GM18507 (cell line): Measurements from ENCODE around the gene CLECL1.

Experiments used
- DNase-seq: peaks from one replicate; pipeline ENCODE4 v3.0.0; 2011; ENCODE audit warnings: low read depth; ENCODE audit not compliant: insufficient read length; ENCODE audit errors: extremely low spot score
- FAIRE-seq: peaks from 2 replicates; lab custom pipeline; 2011; peaks lifted over from hg19 to GRCh38; lab: Jason Lieb, UNC

Gene CLECL1

DNA sequence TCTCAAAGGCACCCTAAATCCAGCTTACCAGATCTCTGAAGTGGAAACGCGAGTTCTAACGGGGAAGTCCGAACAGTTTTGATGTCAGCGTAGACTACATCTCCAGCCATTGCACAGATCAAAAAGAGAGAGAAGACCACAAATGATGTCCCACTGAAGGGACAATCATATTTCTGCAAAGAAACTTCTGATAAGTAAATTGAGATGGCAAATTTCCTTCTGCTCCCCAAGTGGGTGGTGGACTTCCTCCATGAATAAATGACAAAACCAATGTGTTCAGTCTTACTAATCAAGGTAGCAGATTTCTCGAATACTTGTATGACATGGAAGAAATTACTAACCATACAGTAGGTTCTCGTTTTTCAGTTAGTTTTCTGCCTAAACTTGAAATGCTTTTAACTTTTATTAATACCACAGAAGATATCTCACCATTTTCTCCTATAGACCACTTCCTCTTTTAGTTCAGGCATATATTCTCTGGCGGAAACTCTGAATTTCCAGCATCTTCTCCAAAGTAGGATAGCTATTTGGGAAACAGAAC, at the start of gene CLECL1:
Gene CLECL1 (minus strand): TSS at position 177 of the 541 bp plus-strand sequence.
- DNase-seq (no peak), FAIRE-seq (peak; percentile 97)

DNA sequence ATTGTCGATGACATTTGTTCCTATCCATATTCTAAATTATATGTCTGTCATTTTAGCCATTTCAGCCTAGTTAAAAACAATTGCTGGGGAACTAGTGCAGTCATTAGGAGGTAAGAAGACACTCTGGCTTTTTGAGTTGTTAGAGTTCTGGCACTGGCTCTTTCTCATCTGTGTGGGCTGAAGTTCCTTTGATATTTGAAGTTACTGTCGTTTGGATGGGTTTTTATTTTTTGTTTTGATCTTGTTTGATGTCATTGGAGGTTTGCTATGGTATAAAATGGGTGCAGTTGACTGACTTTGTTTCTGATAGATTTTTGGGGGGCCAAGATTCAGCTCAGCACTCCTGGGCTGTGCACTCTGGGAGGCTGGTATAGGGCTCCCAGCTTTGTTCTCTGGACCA, 48.5 kb upstream of the CLECL1 start:
- DNase-seq, result no peak
- no peak for FAIRE-seq

DNA sequence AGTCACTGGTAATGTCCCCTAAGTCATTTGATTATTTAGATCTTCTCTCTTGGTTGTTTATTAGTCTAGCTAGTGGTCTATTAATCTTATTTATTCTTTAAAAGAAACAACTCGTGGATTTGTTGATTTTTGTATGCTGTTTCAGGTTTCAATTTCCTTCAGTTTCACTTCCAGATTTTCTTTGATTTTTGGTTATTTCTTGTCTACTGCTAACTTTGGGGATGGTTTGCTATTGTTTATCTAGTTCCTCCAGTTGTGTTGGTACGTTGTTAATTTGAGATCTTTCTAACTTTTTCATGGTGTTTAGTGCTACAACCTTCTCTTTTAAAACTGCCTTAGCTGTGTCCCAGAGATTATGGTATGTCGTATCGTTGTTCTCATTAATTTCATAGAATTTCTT, 46.3 kb upstream of the CLECL1 start:
- FAIRE-seq (peak; percentile 33), DNase-seq (no peak)

DNA sequence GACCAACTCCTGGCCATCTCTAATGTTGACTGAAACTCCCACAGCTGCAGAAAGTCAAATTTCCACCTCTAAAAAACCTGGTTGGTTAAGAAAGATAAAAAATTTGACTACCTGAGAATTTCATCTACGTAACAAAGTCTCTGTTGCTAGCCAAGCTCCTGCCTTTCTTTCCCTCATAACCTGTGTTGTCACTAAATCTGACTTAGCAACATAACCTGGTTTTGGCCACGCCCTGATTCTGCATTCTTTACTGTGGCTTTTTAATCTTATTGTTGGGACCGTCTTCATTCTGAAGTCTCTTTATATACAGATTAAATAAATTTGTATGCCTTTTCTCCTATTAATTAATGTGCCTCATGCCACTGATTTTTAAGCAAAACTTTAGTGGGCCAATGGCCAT, 43.9 kb upstream of the CLECL1 start:
- DNase-seq, result no peak
- FAIRE-seq, result peak; percentile 41

DNA sequence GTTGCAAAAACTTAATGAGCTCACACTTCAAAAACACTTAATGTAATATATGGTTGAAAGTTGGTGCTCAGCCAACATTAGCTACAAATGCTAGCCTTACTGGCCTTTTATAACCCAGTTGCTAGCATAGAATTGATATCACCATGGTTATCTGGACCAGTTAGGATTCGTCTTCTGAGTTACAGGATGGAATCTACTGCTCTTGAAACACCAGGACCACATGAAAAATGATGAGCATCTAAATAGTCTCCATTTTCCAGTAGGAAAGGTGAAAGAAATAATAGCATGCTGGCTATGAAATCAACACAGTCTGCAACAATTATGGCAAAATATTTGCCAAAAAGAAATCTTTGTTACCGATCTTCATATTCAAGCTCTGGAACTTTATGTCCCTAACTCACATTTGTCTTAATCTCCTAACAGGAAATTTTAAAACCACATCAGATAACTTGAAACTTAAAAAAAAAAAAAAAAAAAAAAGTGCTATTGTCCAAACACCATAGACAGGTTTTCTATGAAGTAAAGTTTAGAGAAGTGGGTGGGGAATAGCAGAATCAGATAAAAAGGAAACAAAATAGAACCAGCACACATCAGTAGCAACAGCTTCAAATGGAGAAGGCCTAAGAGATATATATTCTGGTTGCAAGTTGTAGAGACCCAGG, 40.5 kb upstream of the CLECL1 start:
- no peak for DNase-seq
- no peak for FAIRE-seq

DNA sequence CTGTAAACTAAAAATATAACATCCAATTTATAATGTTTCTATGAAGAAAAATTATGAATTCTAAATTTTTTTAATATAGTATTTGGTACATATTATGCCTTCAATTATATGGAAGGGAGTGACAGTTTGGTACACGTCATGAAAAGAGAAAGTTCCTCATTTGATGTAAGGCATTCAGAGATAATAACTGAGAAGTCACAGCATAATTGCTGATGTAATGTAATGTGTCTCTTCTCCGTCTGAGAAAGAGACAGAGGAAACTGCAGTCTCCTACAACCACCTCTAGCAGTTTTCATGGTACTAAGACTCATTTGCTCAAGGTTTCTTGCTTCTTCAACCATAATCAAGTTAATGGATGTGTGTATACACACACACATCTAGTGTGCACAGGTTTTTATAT, 30.1 kb upstream of the CLECL1 start:
- FAIRE-seq, result no peak
- no peak for DNase-seq

DNA sequence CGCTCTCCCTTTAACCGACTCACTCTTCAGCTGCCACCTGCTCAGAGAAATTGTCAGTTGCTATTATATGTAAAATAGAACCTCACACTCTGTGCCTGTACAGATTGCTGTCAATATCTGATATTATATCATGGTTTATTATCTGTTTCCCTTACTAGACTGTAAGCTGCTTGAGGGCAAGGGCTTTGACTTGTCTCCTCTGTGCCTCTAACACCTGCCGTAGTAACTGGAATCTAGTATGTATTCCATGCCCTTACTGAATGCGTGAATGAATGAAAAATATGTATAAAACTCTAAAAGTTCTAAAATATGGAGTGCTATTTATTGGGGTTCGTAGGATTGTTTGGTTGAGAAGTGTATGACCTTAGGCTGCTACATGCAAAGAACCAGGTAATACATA, 29.5 kb upstream of the CLECL1 start:
- no peak for FAIRE-seq
- no peak for DNase-seq

DNA sequence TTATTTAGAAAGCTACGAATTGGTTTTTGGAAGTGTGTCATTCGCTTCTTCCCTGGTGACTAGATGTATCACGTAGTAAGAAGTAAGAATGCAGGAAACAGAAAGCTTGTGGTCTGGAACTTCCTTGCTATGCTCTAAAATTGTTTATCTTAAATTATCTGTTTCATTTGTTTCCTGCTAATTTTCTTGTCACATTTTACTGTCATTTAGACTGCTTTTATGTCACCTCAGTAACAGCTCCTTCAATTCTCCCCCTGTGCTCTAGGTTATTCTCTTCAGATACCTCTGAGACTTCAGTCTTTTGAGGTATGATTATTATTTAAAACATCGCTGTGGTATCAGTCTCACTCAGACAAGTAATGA, 28.5 kb upstream of the CLECL1 start:
- FAIRE-seq (no peak), DNase-seq (no peak)

DNA sequence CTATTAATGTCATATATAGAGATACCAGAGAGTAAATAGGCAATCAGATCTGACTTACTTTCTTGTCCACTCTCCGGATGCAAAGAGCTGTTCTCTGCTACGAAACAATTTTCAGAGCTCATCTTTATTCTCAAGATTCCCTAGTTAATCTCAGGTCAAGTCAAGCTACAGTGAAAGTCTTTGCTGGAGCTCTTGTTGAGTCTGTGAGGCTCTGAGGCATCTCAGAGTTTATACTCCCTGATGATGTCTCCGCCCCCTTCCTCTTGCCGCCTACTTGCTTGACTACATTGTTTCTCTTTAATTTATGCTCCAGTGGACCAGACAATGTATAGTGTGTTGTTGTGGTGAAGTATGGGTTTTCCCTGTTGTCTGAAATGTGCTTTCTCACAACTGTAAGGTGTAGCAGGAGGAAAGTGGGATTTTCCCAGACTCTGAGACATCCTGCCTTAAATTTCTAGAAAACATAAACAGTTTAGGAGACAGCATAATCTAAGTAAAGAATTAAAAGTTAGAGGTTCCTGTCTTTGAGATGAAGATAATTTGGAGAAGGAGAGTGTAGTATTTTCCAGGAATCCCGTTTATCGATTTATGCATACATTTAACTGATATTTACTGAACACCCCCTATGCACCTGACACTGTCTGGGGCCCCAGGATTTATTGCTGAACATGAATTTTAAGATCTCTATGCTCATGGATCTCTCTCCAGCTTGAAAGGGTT, 28.0 kb upstream of the CLECL1 start, which contains the start of gene CD69:
Gene CD69 (minus strand): TSS at position 203 of the 720 bp plus-strand sequence. CDS start 81 bp downstream, at position 122.
- FAIRE-seq, result peak; percentile 99
- no peak for DNase-seq

DNA sequence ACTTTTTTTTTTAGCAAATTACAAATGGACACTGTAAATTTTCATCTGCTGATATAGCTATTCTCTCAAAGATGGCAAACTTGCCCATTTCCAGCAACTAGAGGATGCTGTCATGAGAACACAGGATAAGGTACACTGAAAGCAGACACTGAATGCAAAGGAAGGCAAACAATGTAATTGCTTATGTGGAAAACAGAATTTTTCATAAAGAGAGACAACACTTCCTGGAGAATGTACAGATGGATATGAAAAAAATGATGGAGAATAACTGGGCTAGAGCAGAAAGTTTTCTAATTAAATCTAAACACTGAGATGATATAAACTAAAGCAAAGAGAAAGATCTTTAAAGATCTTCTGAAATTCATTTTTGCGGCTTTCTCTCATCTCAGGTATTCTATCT, 27.2 kb upstream of the CLECL1 start:
- DNase-seq (no peak), FAIRE-seq (peak; percentile 74)

DNA sequence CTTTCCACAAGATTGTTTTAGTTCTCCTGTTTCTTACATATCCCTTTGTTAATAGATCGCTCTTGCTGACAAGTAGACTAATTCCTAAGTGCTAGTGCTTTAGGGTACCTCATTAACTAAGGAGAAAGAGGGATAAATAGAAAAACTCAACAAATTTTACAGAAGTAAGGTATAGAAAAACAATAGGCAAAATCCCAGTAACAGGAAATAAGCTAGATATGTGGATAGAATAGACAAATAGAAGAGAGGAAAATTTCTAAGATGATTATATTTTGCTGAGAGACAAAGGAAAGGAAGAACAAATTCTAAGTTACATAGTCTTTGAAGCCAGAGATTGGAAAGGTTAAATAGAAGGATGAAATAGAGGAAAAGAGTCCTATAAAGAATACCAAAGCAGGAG, 26.8 kb upstream of the CLECL1 start:
- DNase-seq, result no peak
- FAIRE-seq, result no peak

DNA sequence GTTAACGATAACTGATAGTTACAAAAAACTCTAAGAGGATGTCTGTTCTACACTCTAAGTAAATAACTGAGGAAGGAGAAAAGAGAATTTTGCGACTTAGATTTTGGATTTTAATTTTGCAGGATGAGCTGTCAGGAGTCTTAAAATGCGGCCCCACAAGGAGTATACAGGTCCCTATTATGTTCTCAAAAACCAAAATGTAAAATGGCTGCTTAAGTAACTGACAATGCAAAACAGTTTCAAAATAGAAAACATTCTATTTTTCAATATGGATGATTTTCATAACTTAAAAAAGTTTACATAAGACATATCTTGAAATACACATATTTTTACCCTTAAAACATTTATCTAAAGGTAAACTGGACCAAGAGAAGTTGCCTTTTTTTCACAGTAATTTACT, 25.2 kb upstream of the CLECL1 start:
- DNase-seq (no peak), FAIRE-seq (no peak)

DNA sequence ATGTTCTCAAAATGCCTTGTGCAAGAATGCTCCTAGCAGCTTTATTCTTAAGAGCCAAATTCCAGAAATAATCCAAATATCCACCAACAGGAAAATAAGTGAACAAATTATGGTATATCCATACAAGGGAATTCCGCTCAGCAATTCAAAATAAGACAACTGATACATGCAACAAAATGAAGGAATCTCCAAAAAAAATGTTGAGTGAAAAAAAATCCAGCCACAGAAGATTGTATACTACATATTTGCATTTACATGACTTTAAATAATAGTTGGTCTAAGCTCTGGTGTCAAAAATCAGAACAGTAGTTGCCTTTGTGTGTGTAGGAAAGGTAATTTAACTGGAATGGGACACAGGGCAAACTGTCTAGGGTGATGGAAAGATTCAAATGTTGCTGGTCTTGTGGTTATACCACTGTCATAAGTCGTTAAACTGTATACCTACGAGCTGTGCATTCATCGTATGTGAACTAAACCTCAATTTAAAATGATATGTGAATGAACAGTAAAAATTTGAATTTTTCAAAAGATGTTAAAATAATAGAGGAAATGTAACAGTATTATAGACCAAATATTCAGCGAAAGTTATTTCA, 24.6 kb upstream of the CLECL1 start:
- no peak for DNase-seq

DNA sequence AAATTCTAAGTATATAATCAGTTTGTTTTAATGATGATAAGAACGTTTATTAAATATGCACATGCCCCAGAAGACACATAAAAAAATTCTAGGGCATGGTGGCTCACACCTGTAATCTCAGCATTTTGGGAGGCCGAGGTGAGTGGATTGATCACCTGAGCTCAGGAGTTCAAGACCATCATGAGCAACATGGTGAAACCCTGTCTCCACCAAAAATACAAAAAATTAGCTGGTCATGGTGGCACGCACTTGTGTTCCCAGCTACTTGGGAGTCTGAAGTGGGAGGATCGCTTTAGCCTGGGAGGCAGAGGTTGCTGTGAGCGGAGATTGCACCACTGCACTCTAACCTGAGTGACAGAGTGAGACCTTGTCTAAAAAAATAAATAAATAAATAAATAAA, 23.8 kb upstream of the CLECL1 start:
- FAIRE-seq (no peak), DNase-seq (no peak)

More for the DNA sequence above, 24.6 kb upstream of the CLECL1 start:
- peak; percentile 73 for FAIRE-seq

DNA sequence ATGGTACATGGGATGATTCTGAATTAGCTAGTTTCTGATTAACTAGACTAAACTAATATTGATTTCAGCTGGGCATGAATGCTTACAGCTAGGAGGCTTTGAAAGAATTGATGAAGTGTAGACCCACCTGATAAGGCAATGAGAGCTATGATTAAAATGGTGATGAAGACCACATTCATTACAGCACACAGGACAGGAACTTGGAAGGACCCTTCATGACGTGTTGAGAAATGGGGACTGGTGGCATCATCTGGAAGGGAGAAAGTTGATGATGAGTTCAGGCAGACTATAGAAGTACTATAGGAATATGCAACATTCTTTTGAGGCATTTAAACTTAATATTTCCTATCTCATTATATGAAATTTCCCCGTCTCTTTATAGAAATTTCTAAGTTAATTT, 23.3 kb upstream of the CLECL1 start:
- FAIRE-seq (peak; percentile 18), DNase-seq (no peak)

DNA sequence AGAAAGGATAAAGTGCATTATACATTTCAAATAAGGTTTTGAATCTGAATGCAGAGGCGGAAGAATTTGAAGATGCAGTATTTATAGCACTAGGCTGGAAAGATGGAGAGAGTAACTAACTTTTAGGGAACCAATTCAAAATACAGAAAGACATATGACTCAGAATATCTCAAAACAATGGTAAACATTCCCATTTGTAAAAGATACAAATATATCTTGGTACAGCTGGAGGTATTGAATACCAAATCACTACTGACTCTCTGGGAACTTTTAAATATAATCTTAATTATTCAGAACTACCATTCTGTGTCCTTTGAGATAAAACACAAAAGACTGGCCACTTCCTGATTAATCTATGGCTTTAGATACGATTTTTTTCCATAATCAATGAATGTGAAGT, 22.7 kb upstream of the CLECL1 start:
- FAIRE-seq (no peak), DNase-seq (no peak)

DNA sequence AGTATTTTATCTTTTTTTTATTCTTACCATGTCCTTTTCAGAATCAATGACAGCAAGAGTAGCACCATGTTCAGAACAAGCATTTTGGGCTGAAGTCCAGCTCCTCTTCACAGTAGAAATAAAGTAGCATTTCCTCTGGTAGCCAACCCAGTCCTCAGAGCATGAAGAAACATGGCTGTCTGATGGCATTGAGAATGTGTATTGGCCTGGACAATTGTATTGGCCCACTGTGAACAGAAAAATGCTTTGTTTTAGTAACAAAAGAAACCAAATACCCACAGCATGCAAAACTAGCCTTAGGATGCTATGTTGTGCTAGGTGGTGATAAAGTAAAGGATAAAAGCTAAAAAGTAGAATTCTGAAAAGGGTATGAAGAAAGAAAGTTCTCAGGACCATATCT, 22.1 kb upstream of the CLECL1 start:
- DNase-seq, result no peak
- no peak for FAIRE-seq

DNA sequence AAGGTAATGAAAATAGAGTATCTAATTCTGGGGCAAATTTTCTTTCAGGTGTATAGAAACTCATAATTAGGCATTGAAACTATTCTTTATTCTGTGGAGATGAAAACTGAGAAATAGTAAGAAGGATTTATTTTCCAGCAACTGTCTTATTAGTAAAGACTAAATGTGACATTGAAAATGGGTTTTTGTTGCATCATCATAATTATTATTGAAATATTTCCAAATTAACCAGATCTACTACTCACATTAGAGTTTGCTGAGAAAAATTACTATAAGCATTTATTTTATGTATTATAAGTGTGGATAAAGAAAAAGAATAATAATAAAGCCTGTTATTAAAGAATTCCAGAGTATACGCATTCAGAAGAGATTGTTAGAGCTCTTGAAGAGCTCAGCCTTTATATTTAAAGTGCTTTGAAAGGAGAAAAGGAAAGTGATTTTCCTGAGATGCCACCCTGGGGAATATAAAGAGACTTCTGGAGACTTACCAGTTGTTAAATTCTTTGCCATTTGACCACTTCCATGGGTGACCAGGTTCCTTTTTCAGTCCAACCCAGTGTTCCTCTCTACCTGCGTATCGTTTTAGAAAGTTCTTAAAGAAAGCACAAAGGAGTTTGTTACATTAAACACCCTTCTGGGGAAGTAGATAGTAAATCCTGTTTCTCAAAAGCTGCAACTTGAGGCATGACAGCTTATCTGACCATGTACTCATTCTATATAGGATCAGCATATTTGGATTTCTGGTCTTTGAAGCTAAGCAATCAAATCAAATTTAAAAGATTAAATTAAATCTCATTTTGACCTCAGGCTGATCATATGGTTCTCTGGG, 21.4 kb upstream of the CLECL1 start:
- FAIRE-seq, result no peak
- DNase-seq, result no peak

DNA sequence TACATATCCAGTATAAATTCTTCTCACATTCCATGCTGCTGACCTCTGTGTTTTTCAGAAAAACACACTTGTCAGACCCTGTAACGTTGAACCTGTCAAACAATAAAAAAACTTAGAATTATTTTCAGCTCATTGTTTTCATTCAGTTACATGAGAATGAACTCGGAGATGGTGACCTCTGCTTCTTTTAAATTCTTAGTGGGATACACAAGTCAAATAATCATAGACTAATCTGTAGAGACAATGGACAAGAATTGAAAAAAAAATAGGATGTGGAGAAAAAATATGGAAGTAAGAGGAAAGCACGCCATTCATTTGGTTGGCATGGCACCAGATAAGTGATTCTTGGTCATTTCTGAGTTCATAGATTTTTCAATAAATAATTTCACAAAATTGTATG, 20.6 kb upstream of the CLECL1 start:
- FAIRE-seq, result no peak

DNA sequence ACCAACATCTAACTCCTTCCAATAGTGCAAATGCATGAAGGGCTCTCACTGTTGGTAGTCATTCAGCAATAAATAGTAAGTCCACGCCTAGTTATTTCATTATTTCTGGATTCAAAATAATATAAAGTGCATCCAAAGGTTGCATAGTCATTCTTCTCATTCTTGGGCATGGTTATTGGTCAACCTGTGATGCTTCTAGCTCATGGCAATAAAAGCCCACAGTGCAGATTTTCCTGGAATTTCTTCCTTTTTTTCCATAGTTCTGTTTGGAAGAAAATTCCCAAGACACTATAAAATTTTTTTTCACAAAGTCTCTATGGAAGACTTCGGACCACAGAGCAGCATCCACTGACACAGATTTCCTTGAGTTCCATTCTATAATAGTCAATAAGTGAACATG, 20.2 kb upstream of the CLECL1 start:
- no peak for DNase-seq
- no peak for FAIRE-seq

More for the DNA sequence above, 20.6 kb upstream of the CLECL1 start:
- no peak for DNase-seq
